Pons (tissue), 1 donor: Measurements from ENCODE around the gene CNEP1R1.
"Not testable (repeated sequence)": the region's sequence is repeated elsewhere in the genome, so short reads cannot be mapped to it uniquely, and the experiment has no call there.

ENCODE experiments used
- DNase-seq: peaks from one replicate; pipeline ENCODE4 v3.0.0-alpha.2; 2016; ENCODE audit warnings: low spot score

CNEP1R1 gene

DNA sequence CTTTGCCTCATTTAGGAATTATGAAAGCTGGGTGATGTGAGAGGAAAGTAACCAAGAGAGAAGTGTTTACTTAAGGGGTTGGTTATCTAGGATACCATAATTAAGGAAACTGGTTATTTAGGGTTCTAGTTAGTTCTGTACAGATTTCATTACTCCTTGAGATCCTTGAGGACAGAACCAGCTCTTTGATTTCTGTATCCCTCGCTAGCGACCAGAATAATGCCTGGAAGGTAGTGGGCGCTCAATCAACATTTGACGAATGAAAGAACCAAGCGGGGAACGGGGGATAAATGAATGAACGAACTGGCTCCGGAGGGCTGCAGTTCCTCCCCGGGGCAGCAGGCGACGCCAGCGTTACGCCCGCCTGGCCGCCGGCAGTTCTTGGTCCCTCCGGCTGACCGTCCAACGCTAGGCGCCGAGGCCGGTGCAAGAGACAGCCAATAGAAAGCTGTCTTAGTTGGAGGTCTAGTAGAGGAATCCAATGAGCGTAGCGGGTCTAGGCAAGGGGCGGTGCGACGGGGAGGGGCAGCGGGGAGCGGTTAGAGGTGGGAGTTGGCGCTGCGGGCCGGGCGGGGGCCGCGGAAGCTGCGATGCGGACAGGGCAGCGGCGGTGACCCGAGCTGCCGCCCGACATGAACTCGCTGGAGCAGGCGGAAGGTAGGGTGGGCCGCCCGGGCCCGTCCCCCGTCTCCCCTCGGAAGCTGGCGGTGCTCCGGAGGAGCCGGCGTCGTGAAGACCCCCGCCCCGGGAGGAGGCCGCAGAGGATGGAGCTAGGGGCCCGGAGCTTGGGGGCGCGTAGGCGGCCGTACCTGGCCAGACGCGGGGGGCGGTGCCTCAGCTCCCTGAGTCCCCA, at the start of gene CNEP1R1:
CNEP1R1 (plus strand) TSS at position 542 of the 853 bp plus-strand sequence; CDS start at position 633, 91 bp downstream.
- DNase-seq, result peak; percentile 98

DNA sequence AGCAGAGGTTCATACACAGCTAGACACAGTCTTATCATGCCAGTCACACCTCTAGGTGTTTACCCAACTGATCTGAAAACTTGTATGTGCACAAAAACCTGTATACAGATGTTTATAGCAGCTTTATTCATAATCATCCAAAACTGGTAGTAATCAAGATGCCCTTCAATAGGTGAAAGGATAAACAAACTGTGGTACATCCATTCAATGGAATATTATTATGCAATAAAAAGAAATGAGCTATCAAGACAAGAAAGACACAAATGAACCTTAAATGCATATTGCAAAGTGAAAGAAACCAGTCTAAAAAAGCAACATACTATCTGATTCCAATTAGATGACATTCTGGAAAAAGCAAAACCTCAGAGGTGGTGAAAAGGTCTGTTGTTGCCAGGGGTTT, 47.6 kb upstream of the CNEP1R1 start:
- DNase-seq, result no peak

- no peak for DNase-seq
Observed at GRCh38 chr16:49978569-49979326, 46.3 kb upstream of the CNEP1R1 start.

- DNase-seq, result no peak
Observed at GRCh38 chr16:49980166-49980565, 44.9 kb upstream of the CNEP1R1 start.

DNA sequence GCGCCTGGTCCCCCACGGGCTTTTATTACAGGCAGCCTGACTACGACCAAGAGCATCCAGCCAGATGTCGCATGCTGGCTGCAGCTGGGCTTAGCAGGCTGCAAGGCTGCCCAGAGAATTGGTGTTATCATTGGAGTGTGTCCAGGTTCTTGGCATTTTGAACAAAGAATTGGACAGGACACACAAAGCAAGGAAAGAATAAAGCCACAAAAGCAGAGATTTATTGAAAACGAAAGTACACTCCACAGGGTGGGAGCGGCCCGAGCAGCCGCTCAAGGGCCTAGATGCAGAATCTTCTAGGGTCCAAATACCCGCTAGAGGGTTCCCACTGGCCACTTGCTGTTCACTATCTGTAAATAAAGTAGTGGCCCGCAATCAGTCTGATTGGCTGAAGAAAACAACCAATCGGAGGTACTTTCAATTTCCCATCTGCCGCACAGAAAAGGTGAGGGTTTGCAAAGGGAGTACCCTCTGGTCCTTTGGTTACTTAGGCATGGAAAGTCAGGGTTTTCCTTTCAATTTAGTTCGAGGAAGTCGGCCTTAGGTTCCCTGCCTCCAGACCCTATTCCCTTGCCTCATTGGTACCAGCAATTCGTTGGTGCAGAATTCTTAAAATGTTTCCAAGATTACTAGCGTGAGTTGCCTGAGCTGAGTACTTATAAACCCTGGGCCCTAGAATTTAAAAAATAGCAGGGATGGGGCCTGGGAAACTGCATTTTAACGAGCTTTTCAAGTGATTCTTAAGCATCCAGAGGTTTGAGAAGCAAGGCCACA, 38.5 kb upstream of the CNEP1R1 start:
- no peak for DNase-seq

GRCh38 chr16:49987381-49987780, 37.6 kb upstream of the CNEP1R1 start:
- no peak for DNase-seq

DNA sequence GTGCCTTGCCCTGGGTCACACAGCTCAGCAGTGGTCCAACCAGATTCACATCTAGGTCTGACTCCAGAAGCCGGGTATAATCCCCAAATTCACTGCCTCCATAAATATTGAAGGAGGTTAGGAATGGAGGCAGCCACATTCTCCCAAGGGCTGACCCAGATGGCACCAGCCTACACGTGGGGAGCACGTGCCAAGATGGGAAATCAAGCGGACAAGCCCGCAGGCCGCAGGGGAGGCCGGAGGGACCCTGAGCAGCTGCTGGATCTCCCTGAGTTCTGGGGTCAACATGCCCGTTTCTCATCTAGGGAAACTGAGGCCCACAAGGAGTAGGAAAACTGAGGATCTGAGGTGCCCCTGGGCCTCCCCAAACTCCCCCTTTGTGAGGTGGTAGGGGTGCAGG, 32.2 kb upstream of the CNEP1R1 start:
- no peak for DNase-seq

DNA sequence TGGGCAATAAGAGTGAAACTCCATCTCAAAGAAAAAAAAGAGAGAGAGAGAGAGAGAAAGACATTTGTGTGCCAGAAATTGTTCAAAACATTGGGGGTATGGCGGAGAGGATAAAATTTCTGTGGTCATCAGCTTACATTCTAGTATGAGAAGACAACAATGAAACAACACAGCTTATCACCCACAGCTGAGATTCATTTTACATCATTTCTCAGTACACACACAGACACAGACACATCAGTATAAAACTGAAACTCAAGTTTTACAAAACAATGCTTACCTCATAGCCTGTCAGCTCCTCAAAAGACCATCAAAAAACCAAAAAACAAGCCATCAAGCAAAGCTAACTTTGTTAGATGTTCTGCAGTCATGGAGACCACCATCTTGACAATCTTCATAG, 31.4 kb upstream of the CNEP1R1 start:
- no peak for DNase-seq

DNA sequence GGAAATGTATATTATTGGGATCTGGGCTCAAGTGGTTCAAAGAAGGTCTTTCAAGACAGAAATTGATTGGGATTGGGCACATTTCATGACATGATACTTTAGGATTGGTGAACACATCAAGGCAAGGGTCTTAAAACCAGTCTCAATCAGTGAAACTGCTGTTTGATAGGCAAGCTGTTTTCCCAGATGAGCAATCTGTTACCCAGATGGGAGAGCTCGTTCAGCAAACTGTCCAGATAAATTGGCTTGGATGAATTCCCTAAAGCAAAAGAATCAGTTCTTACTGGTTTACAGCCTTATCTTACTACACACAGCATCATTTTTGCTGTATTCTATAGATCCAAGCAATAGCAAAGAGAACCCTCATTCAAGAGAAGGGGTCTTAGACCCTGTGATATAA, 31.0 kb upstream of the CNEP1R1 start:
- DNase-seq, result no peak

DNA sequence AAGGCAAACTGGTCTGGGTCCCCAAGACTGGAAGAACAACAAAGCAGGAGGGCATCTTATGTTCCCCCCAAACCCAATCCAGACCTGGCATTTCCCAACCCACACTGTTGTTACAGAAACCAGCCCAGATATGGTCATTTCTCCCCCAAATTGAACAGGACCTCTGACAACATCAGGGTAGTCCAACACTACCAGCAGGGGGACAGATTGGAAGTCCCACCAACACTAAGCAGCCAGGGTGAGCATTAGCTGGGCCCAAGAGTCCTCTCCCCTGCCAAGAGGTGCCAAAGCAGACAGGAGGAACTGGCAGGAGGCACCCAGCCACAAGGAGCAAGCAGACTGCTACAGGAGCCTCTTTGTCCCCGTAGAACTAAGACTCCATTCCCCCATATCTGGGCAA, 29.3 kb upstream of the CNEP1R1 start:
- no peak for DNase-seq

DNA sequence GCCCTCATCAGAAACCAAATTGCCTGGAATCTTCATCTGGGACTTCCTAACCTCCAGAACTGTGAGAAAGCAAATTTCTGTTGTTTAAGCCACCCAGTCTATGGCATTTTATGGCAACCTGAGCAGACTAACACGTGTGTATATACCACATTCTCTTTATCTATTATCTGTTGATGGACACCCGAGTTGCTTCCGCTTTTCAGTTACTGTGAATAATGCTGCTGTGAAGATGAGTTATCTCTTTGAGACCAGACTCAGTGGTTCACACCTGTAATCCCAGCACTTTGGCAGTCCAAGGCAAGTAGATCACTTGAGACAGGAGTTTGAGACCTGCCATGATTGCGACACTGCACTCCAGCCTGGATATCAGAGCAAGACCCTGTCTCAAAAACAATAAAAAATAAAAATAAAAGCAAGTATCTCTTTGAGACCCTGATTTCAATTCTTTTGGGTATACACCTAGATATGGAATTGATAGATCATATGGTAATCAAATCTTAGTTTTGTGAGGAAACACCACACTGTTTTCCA, 27.2 kb upstream of the CNEP1R1 start:
- DNase-seq, result no peak

GRCh38 chr16:49998991-49999390, 26.0 kb upstream of the CNEP1R1 start:
- no peak for DNase-seq

DNA sequence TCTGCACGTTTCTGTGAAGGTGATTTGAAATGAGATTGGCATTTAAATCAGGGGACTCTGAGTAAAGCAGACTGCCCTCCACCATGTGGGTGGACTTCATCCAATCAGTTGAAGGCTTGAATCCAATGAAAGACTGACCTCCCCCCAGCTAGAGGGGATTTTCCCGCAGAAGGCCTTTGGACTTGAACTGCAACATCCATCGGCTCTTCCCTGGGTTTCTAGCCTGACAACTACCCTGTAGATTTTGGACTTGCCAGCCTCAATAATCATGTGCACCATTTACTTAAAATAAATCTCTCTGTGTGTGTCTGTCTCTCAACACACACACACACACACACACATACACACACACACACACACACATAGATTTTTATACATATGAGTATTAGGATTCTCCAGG, 23.9 kb upstream of the CNEP1R1 start:
- DNase-seq, result no peak

DNA sequence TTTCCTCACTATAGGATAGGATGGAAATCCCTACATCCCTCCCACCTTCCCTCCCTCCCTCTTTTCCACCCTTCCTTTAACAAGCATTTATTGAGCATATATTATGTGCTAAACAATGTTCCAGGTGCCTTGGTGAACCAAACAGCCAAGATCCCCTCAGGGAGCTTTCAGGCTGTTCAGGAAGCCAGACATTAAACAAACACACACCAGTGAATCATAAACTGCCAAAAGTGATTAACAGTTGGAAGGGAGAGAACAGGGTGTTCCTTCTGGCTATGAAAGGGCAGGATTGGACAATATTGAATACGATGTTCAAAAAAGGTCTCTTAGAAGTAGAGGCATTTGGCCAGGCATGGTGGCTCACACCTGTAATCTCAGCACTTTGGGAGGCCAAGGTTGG, 22.8 kb upstream of the CNEP1R1 start:
- DNase-seq, result no peak

GRCh38 chr16:50004239-50004638, 20.8 kb upstream of the CNEP1R1 start:
- no peak for DNase-seq

- DNase-seq, result no peak
Observed at GRCh38 chr16:50006964-50007363, 18.1 kb upstream of the CNEP1R1 start.

DNA sequence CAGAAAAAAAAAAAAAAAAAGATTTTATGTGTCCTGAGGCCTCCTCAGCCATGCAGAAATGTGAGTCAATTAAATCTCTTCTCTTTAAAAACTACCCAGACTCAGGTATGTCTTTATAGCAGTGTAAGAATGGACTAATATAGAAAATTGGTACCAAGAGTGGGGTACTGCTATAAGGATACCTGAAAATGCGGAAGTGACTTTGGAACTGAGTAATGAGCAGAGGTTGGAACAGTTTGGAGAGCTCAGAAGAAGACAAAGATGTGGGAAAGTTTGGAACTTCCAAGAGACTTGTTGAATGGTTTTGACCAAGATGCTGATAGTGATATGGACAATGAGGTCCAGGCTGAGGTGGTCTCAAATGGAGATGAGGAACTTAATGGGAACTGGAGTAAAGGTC, 17.3 kb upstream of the CNEP1R1 start:
- no peak for DNase-seq

GRCh38 chr16:50010212-50010611, 14.8 kb upstream of the CNEP1R1 start:
- DNase-seq, result no peak

- no peak for DNase-seq
Observed at GRCh38 chr16:50011707-50012106, 13.3 kb upstream of the CNEP1R1 start.

DNA sequence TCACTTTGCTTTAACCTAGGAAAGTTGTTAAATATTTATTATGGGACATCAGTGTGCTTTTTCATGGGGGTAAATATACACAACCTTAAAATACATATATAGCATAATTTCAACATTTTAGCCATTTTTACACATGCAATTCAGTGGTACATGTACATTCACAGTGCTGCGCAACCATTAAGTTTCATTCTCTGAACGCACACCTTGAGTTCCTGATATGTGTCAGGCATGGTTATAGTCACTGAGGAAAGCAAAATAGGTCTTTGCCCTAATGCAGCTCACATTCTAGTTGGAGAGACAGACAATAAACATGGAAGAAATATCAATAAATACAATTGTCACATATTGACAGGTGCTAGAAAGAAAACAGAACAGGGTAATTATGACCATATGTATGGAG, 12.8 kb upstream of the CNEP1R1 start:
- no peak for DNase-seq

GRCh38 chr16:50014211-50014610, 10.8 kb upstream of the CNEP1R1 start:
- DNase-seq, result not testable (repeated sequence)

- DNase-seq, result no peak
Observed at GRCh38 chr16:50015631-50016030, 9.4 kb upstream of the CNEP1R1 start.
